ENCODE data around the gene LDLR.

GRCh38 chr19:11102944-11103343 is 13.7 kb downstream of the LDLR start:
- TF ChIP-seq, protein P1, sequence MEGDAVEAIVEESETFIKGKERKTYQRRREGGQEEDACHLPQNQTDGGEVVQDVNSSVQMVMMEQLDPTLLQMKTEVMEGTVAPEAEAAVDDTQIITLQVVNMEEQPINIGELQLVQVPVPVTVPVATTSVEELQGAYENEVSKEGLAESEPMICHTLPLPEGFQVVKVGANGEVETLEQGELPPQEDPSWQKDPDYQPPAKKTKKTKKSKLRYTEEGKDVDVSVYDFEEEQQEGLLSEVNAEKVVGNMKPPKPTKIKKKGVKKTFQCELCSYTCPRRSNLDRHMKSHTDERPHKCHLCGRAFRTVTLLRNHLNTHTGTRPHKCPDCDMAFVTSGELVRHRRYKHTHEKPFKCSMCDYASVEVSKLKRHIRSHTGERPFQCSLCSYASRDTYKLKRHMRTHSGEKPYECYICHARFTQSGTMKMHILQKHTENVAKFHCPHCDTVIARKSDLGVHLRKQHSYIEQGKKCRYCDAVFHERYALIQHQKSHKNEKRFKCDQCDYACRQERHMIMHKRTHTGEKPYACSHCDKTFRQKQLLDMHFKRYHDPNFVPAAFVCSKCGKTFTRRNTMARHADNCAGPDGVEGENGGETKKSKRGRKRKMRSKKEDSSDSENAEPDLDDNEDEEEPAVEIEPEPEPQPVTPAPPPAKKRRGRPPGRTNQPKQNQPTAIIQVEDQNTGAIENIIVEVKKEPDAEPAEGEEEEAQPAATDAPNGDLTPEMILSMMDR (conservative IDR thresholded peaks at IDR 0.05; ENCODE audit: low read length): no peak
- TF ChIP-seq EZH2phosphoT487 (IDR thresholded peaks at IDR 0.05; ENCODE audit: borderline replicate concordance): no peak
